T-helper 2 cell treated with Interferon-gamma antibody and Interleukin-4, amounts not matched to agents 5 μg/mL and 100 μg/mL, for 36 hours (primary cell): ENCODE results near the gene WDR49.

Experiments used
- DNase-seq: peaks from one replicate; pipeline ENCODE4 v3.0.0; 2021; ENCODE audit warnings: low spot score
- H3K27ac Mint-ChIP-seq: one replicate; pipeline ENCODE4 v1.8.0; 2021; ENCODE audit warnings: mild to moderate bottlenecking, mixed read lengths
- H3K27me3 Mint-ChIP-seq: one replicate; pipeline ENCODE4 v1.8.0; 2021; ENCODE audit warnings: low read depth, mixed read lengths
- H3K36me3 Mint-ChIP-seq: one replicate; pipeline ENCODE4 v1.8.0; 2021; ENCODE audit warnings: low read depth, mixed read lengths
- H3K4me1 Mint-ChIP-seq: one replicate; pipeline ENCODE4 v1.8.0; 2021; ENCODE audit warnings: low read depth, mixed read lengths
- H3K4me3 Mint-ChIP-seq: one replicate; pipeline ENCODE4 v1.8.0; 2022; ENCODE audit warnings: mild to moderate bottlenecking, moderate library complexity, mixed read lengths
- H3K9me3 Mint-ChIP-seq: one replicate; pipeline ENCODE4 v1.8.0; 2021; ENCODE audit warnings: mixed read lengths

Gene WDR49

GRCh38 chr3:167497903-167498302 lies 155.8 kb downstream of the WDR49 start:
- no peaks in the 10 kb centered on the region for H3K36me3 Mint-ChIP-seq
- H3K4me3 Mint-ChIP-seq = no peak overlapping the region
- no peaks in the 10 kb centered on the region for H3K27me3 Mint-ChIP-seq
- H3K4me1 Mint-ChIP-seq = no peaks in the 10 kb centered on the region
- no peaks in the 10 kb centered on the region for H3K9me3 Mint-ChIP-seq
- DNase-seq = no peak
- H3K27ac Mint-ChIP-seq = no peak overlapping the region

GRCh38 chr3:167493244-167493643 lies 160.5 kb downstream of the WDR49 start:
- H3K27ac Mint-ChIP-seq = no peak overlapping the region
- DNase-seq = no peak
- no peaks in the 10 kb centered on the region for H3K36me3 Mint-ChIP-seq
- no peaks in the 10 kb centered on the region for H3K4me1 Mint-ChIP-seq
- H3K4me3 Mint-ChIP-seq = no peak overlapping the region
- H3K9me3 Mint-ChIP-seq = no peaks in the 10 kb centered on the region
- no peaks in the 10 kb centered on the region for H3K27me3 Mint-ChIP-seq

GRCh38 chr3:167491621-167492020 lies 162.1 kb downstream of the WDR49 start:
- H3K4me3 Mint-ChIP-seq = no peak overlapping the region
- H3K27me3 Mint-ChIP-seq = no peaks in the 10 kb centered on the region

GRCh38 chr3:167489571-167489970 lies 164.2 kb downstream of the WDR49 start:
- no peak for DNase-seq
- no peaks in the 10 kb centered on the region for H3K9me3 Mint-ChIP-seq
- H3K4me1 Mint-ChIP-seq = no peaks in the 10 kb centered on the region
- H3K4me3 Mint-ChIP-seq = no peak overlapping the region
- H3K27me3 Mint-ChIP-seq = no peaks in the 10 kb centered on the region
- H3K36me3 Mint-ChIP-seq = no peaks in the 10 kb centered on the region
- H3K27ac Mint-ChIP-seq = no peak overlapping the region

More at GRCh38 chr3:167491621-167492020, 162.1 kb downstream of the WDR49 start:
- Mint-ChIP-seq H3K36me3 (no peaks in the 10 kb centered on the region), H3K9me3 (no peaks in the 10 kb centered on the region), H3K4me1 (no peaks in the 10 kb centered on the region), H3K27ac (no peak overlapping the region)
- no peak for DNase-seq

GRCh38 chr3:167487556-167487955 lies 166.2 kb downstream of the WDR49 start:
- Mint-ChIP-seq H3K27ac (no peak overlapping the region), H3K36me3 (no peaks in the 10 kb centered on the region), H3K4me3 (no peak overlapping the region), H3K4me1 (no peaks in the 10 kb centered on the region), H3K27me3 (no peaks in the 10 kb centered on the region), H3K9me3 (no peaks in the 10 kb centered on the region)
- no peak for DNase-seq

GRCh38 chr3:167484551-167484950 lies 169.2 kb downstream of the WDR49 start:
- no peaks in the 10 kb centered on the region for H3K4me1 Mint-ChIP-seq
- H3K4me3 Mint-ChIP-seq = no peak overlapping the region
- H3K27ac Mint-ChIP-seq = no peak overlapping the region
- H3K27me3 Mint-ChIP-seq = no peaks in the 10 kb centered on the region
- no peaks in the 10 kb centered on the region for H3K36me3 Mint-ChIP-seq
- no peak for DNase-seq
- H3K9me3 Mint-ChIP-seq = no peaks in the 10 kb centered on the region

- no peak for DNase-seq
- no peaks in the 10 kb centered on the region for H3K4me1 Mint-ChIP-seq
- H3K36me3 Mint-ChIP-seq = no peaks in the 10 kb centered on the region
- H3K27ac Mint-ChIP-seq = no peak overlapping the region
- no peaks in the 10 kb centered on the region for H3K27me3 Mint-ChIP-seq
- no peak overlapping the region for H3K4me3 Mint-ChIP-seq
- H3K9me3 Mint-ChIP-seq = no peaks in the 10 kb centered on the region
These were observed 169.8 kb downstream of the WDR49 start for GRCh38 chr3:167483708-167484475.

GRCh38 chr3:167481164-167481563 lies 172.6 kb downstream of the WDR49 start:
- no peak for DNase-seq
- Mint-ChIP-seq H3K27ac (no peak overlapping the region), H3K4me1 (no peaks in the 10 kb centered on the region), H3K36me3 (no peaks in the 10 kb centered on the region), H3K4me3 (no peak overlapping the region), H3K27me3 (no peaks in the 10 kb centered on the region), H3K9me3 (no peaks in the 10 kb centered on the region)

GRCh38 chr3:167480748-167481147 lies 173.0 kb downstream of the WDR49 start:
- H3K9me3 Mint-ChIP-seq = no peaks in the 10 kb centered on the region
- no peak for DNase-seq
- no peaks in the 10 kb centered on the region for H3K27me3 Mint-ChIP-seq
- no peaks in the 10 kb centered on the region for H3K36me3 Mint-ChIP-seq
- H3K27ac Mint-ChIP-seq = no peak overlapping the region
- no peak overlapping the region for H3K4me3 Mint-ChIP-seq
- no peaks in the 10 kb centered on the region for H3K4me1 Mint-ChIP-seq

GRCh38 chr3:167473863-167474262 lies 179.9 kb downstream of the WDR49 start, which contains the start of gene SERPINI2:
SERPINI2 (minus strand) TSS chr3:167474042; CDS start chr3:167471834, 2,208 bp downstream.
- Mint-ChIP-seq H3K9me3 (no peaks in the 10 kb centered on the region), H3K4me3 (no peak within 1 kb of the TSS), H3K36me3 (no peaks in the 10 kb centered on the region), H3K27me3 (no peaks in the 10 kb centered on the region), H3K27ac (no peak within 1 kb of the TSS), H3K4me1 (no peaks in the 10 kb centered on the region)
- no peak for DNase-seq

GRCh38 chr3:167469381-167469780 lies 184.4 kb downstream of the WDR49 start:
- H3K9me3 Mint-ChIP-seq = no peaks in the 10 kb centered on the region
- H3K27ac Mint-ChIP-seq = no peak overlapping the region
- H3K4me3 Mint-ChIP-seq = no peak overlapping the region

GRCh38 chr3:167467848-167468611 lies 185.7 kb downstream of the WDR49 start:
- Mint-ChIP-seq H3K36me3 (no peaks in the 10 kb centered on the region), H3K4me3 (no peak overlapping the region), H3K27me3 (no peaks in the 10 kb centered on the region), H3K27ac (no peak overlapping the region), H3K9me3 (no peaks in the 10 kb centered on the region), H3K4me1 (no peaks in the 10 kb centered on the region)
- DNase-seq = no peak

More at GRCh38 chr3:167469381-167469780, 184.4 kb downstream of the WDR49 start:
- Mint-ChIP-seq H3K4me1 (no peaks in the 10 kb centered on the region), H3K36me3 (no peaks in the 10 kb centered on the region), H3K27me3 (no peaks in the 10 kb centered on the region)
- no peak for DNase-seq

GRCh38 chr3:167466966-167467365 lies 186.8 kb downstream of the WDR49 start:
- Mint-ChIP-seq H3K27me3 (no peaks in the 10 kb centered on the region), H3K4me1 (no peaks in the 10 kb centered on the region), H3K9me3 (no peaks in the 10 kb centered on the region), H3K4me3 (no peak overlapping the region), H3K27ac (no peak overlapping the region), H3K36me3 (no peaks in the 10 kb centered on the region)
- no peak for DNase-seq

GRCh38 chr3:167456157-167456799 lies 197.5 kb downstream of the WDR49 start:
- no peaks in the 10 kb centered on the region for H3K9me3 Mint-ChIP-seq
- no peak overlapping the region for H3K4me3 Mint-ChIP-seq
- no peaks in the 10 kb centered on the region for H3K4me1 Mint-ChIP-seq
- H3K36me3 Mint-ChIP-seq = no peaks in the 10 kb centered on the region
- H3K27me3 Mint-ChIP-seq = no peaks in the 10 kb centered on the region
- DNase-seq = no peak
- H3K27ac Mint-ChIP-seq = no peak overlapping the region
